Astrocyte (in vitro differentiated cells and primary cell): ENCODE results near the gene CHRNE. TPM values are rescaled to one million over a fixed set of nuclear protein-coding genes. Genes with fewer than 3 reads are reported as not detected.
A peak's percentile ranks its signal among the peaks of the same experiment; 100 is the strongest.
"Not testable (repeated sequence)": the region's sequence is repeated elsewhere in the genome, so short reads cannot be mapped to it uniquely, and the experiment has no call there.

Experiments used
- DNase-seq: peaks from one replicate; pipeline ENCODE4 v3.0.0-alpha.2; 2010; ENCODE audit warnings: low read depth
- FAIRE-seq: peaks from 2 replicates; lab custom pipeline; 2011; peaks lifted over from hg19 to GRCh38; lab: Jason Lieb, UNC
- H2AFZ ChIP-seq: 2 replicates; pipeline ENCODE4 v1.6.0; 2012; ENCODE audit warnings: low read depth, low read length, inconsistent platforms
- H3K27ac ChIP-seq: 2 replicates; pipeline ENCODE4 v1.5.1; 2011; ENCODE audit warnings: low read depth, low read length, inconsistent platforms
- H3K27me3 ChIP-seq: 2 replicates; pipeline ENCODE4 v1.6.0; 2011; ENCODE audit warnings: low read length, inconsistent platforms; ENCODE audit not compliant: insufficient read depth
- H3K36me3 ChIP-seq: 2 replicates; pipeline ENCODE4 v1.5.1; 2011; ENCODE audit warnings: low read length, inconsistent platforms; ENCODE audit not compliant: insufficient read depth
- H3K4me1 ChIP-seq: 2 replicates; pipeline ENCODE4 v1.5.1; 2011; ENCODE audit warnings: low read length, inconsistent platforms; ENCODE audit not compliant: insufficient read depth
- H3K4me2 ChIP-seq: 2 replicates; pipeline ENCODE4 v1.6.0; 2012; ENCODE audit warnings: low read length, inconsistent platforms
- H3K4me3 ChIP-seq: 2 replicates; pipeline ENCODE4 v1.5.1; 2011; ENCODE audit warnings: low read depth, mild to moderate bottlenecking, low read length, inconsistent platforms; ENCODE audit not compliant: insufficient read depth
- H3K79me2 ChIP-seq: 2 replicates; pipeline ENCODE4 v1.6.0; 2012; ENCODE audit warnings: mild to moderate bottlenecking, low read length, inconsistent platforms; ENCODE audit not compliant: insufficient read depth
- H3K9ac ChIP-seq: 2 replicates; pipeline ENCODE4 v1.6.0; 2012; ENCODE audit warnings: mild to moderate bottlenecking, low read length, inconsistent platforms
- H3K9me3 ChIP-seq: 2 replicates; pipeline ENCODE4 v1.5.1; 2012; ENCODE audit warnings: low read depth, mild to moderate bottlenecking, low read length, inconsistent platforms; ENCODE audit not compliant: insufficient read depth
- H4K20me1 ChIP-seq: 2 replicates; pipeline ENCODE4 v1.6.0; 2012; ENCODE audit warnings: low read length, inconsistent platforms; ENCODE audit not compliant: insufficient read depth
- H3K27ac Mint-ChIP-seq: one replicate; pipeline ENCODE4 v1.8.0; 2021; ENCODE audit warnings: mild to moderate bottlenecking, mixed read lengths; ENCODE audit not compliant: unreplicated experiment
- H3K27me3 Mint-ChIP-seq: one replicate; pipeline ENCODE4 v1.8.0; 2021; ENCODE audit warnings: low read depth, mixed read lengths; ENCODE audit not compliant: unreplicated experiment
- H3K36me3 Mint-ChIP-seq: one replicate; pipeline ENCODE4 v1.8.0; 2021; ENCODE audit warnings: low read depth, mixed read lengths; ENCODE audit not compliant: unreplicated experiment
- H3K4me1 Mint-ChIP-seq: one replicate; pipeline ENCODE4 v1.8.0; 2021; ENCODE audit warnings: low read depth, mixed read lengths; ENCODE audit not compliant: unreplicated experiment
- H3K4me3 Mint-ChIP-seq: one replicate; pipeline ENCODE4 v1.8.0; 2021; ENCODE audit warnings: mild to moderate bottlenecking, moderate library complexity, mixed read lengths; ENCODE audit not compliant: unreplicated experiment
- H3K9me3 Mint-ChIP-seq: one replicate; pipeline ENCODE4 v1.8.0; 2021; ENCODE audit warnings: mild to moderate bottlenecking, mixed read lengths; ENCODE audit not compliant: unreplicated experiment
- CTCF ChIP-seq: IDR thresholded peaks from 2 replicates; pipeline ENCODE4 v1.5.1; 2011; ENCODE audit warnings: low read depth, mild to moderate bottlenecking, inconsistent platforms, low read length, moderate library complexity; ENCODE audit not compliant: insufficient read depth
- EZH2 ChIP-seq: IDR thresholded peaks from 2 replicates; pipeline ENCODE4 v1.6.1; 2012; ENCODE audit warnings: mild to moderate bottlenecking, low read length, inconsistent platforms; ENCODE audit not compliant: insufficient read depth
- total RNA-seq: library from RNA; stranded (reverse); gene quantifications from 2 replicates; pipeline ENCODE4 v1.2.1, GENCODE V29; 2021

CHRNE gene
- total RNA-seq, 1 donor from 2014 or later: 0.20 TPM

GRCh38 chr17:4858882-4859260, 44.0 kb downstream of the CHRNE start:
- Histone ChIP-seq H2AFZ (no peak overlapping the region), H3K9ac (no peak overlapping the region), H3K27me3 (no peaks in the 10 kb centered on the region), H3K4me2 (peak overlapping the region; percentile 21), H3K79me2 (peaks cover 21% of the 10 kb centered on the region), H3K4me1 (peaks cover 15% of the 10 kb centered on the region), H3K9me3 (no peaks in the 10 kb centered on the region), H3K36me3 (no peaks in the 10 kb centered on the region), H3K4me3 (no peak overlapping the region), H3K27ac (no peak overlapping the region), H4K20me1 (peaks cover 61% of the 10 kb centered on the region)
- TF ChIP-seq EZH2 (no peak), CTCF (no peak)
- peak; percentile 46 for DNase-seq
- Mint-ChIP-seq H3K9me3 (peaks cover 2% of the 10 kb centered on the region), H3K4me3 (no peak overlapping the region), H3K27me3 (no peaks in the 10 kb centered on the region), H3K36me3 (peaks cover 22% of the 10 kb centered on the region), H3K4me1 (peaks cover 31% of the 10 kb centered on the region), H3K27ac (peak overlapping the region; percentile 77)
- FAIRE-seq: no peak

- Histone ChIP-seq H3K4me3 (no peak overlapping the region), H3K9ac (peak overlapping the region; percentile 48), H4K20me1 (peaks cover 65% of the 10 kb centered on the region), H3K27me3 (no peaks in the 10 kb centered on the region), H3K4me2 (peak overlapping the region; percentile 28), H3K36me3 (no peaks in the 10 kb centered on the region), H3K9me3 (no peaks in the 10 kb centered on the region), H3K79me2 (peaks cover 24% of the 10 kb centered on the region), H3K4me1 (peaks cover 15% of the 10 kb centered on the region), H3K27ac (no peak overlapping the region), H2AFZ (no peak overlapping the region)
- H3K4me1 Mint-ChIP-seq: peaks cover 35% of the 10 kb centered on the region
- no peak overlapping the region for H3K27ac Mint-ChIP-seq
- no peak for FAIRE-seq
- DNase-seq: no peak
- H3K4me3 Mint-ChIP-seq: peak overlapping the region; percentile 34
- TF ChIP-seq CTCF (no peak), EZH2 (no peak)
- peaks cover 22% of the 10 kb centered on the region for H3K36me3 Mint-ChIP-seq
- H3K27me3 Mint-ChIP-seq: no peaks in the 10 kb centered on the region
- peaks cover 2% of the 10 kb centered on the region for H3K9me3 Mint-ChIP-seq
Observed at GRCh38 chr17:4858068-4858881, 44.6 kb downstream of the CHRNE start.

- H3K36me3 ChIP-seq, H3K9me3 ChIP-seq, H3K27ac ChIP-seq, H3K27me3 ChIP-seq, H3K9me3 Mint-ChIP-seq, H3K4me3 ChIP-seq, DNase-seq, H3K27me3 Mint-ChIP-seq, H3K4me3 Mint-ChIP-seq, FAIRE-seq, H2AFZ ChIP-seq, H3K9ac ChIP-seq, H3K27ac Mint-ChIP-seq: not testable (repeated sequence)
- H3K4me1 Mint-ChIP-seq: peaks cover 36% of the 10 kb centered on the region
- peaks cover 20% of the 10 kb centered on the region for H3K36me3 Mint-ChIP-seq
- peak overlapping the region; percentile 28 for H3K4me2 ChIP-seq
- H3K79me2 ChIP-seq: peaks cover 25% of the 10 kb centered on the region
- H4K20me1 ChIP-seq: peaks cover 63% of the 10 kb centered on the region
- H3K4me1 ChIP-seq: peaks cover 15% of the 10 kb centered on the region
Observed at GRCh38 chr17:4857347-4857746, 45.6 kb downstream of the CHRNE start.
